ENCODE measurements around the gene MTHFD1. TPM values are rescaled to one million over a fixed set of nuclear protein-coding genes. Genes with fewer than 3 reads are reported as not detected.
A peak's percentile ranks its signal among the peaks of the same experiment; 100 is the strongest.

Gene MTHFD1
- total RNA-seq, 1 experiment from 2014 or later: 153 TPM

GRCh38 chr14:64507376-64508156 is 119.4 kb downstream of the MTHFD1 start:
- Histone ChIP-seq H3K9me3 (ENCODE audit: control insufficient read depth in 1 of 2, insufficient read depth in 1 of 2, low read depth in 1 of 2, low read length in 2 of 2) (no peaks in the 10 kb centered on the region), H3K27me3 (ENCODE audit: insufficient read depth, low read length) (no peaks in the 10 kb centered on the region), H4K20me1 (ENCODE audit: insufficient read depth) (0 out of 2 replicates have a peak, but pooled peaks cover 3% of the 10 kb centered on the region), H2AFZ (ENCODE audit: low read depth, low read length, poor library complexity, severe bottlenecking) (no peak overlapping the region), H3K4me3 (replicated peaks in 1 of 2; ENCODE audit: low read depth in 1 of 2, low read length in 2 of 2) (no peak overlapping the region), H3K36me3 (ENCODE audit: control insufficient read depth in 1 of 2, insufficient read depth in 2 of 2, low read length in 2 of 2) (no peaks in the 10 kb centered on the region), H3K9ac (ENCODE audit: low read length) (no peak overlapping the region), H3K27ac (ENCODE audit: low read depth, low read length) (no peak overlapping the region), H3K9me2 (ENCODE audit: insufficient read depth) (no peaks in the 10 kb centered on the region), H3K4me1 (ENCODE audit: control insufficient read depth in 1 of 2, insufficient read depth in 2 of 2, low read length in 2 of 2) (peaks cover 18 to 51% of the 10 kb centered on the region in 2 experiments; a peak in 3 of 4 replicates), H3K79me2 (ENCODE audit: insufficient read depth, low read length) (peaks cover 79% of the 10 kb centered on the region), H3K4me2 (ENCODE audit: low read length) (peak overlapping the region; percentile 27)
- no peak for ATAC-seq
- intact Hi-C loops (cut with micrococcal nuclease): no loop called here
- TF ChIP-seq SRF (IDR thresholded peaks at IDR 0.05; ENCODE audit: low read depth) (no peak), ZBTB33 (IDR thresholded peaks at IDR 0.05; ENCODE audit: extremely low read depth, insufficient replicate concordance, low read length) (no peak), EGR1 (IDR thresholded peaks at IDR 0.05; ENCODE audit: low read depth) (no peak), ZFX (IDR thresholded peaks at IDR 0.05) (no peak), POLR2AphosphoS5 (IDR thresholded peaks at IDR 0.05; ENCODE audit: low read depth, low read length) (no peak), ZNF274 (IDR thresholded peaks at IDR 0.05; ENCODE audit: low read depth, low read length) (no peak), POLR2A (IDR thresholded peaks at IDR 0.05; ENCODE audit: borderline replicate concordance, extremely low read depth, insufficient read depth, insufficient read length) (no peak), EZH2phosphoT487 (IDR thresholded peaks at IDR 0.05; ENCODE audit: borderline replicate concordance) (no peak)
- TF ChIP-seq, protein P1, sequence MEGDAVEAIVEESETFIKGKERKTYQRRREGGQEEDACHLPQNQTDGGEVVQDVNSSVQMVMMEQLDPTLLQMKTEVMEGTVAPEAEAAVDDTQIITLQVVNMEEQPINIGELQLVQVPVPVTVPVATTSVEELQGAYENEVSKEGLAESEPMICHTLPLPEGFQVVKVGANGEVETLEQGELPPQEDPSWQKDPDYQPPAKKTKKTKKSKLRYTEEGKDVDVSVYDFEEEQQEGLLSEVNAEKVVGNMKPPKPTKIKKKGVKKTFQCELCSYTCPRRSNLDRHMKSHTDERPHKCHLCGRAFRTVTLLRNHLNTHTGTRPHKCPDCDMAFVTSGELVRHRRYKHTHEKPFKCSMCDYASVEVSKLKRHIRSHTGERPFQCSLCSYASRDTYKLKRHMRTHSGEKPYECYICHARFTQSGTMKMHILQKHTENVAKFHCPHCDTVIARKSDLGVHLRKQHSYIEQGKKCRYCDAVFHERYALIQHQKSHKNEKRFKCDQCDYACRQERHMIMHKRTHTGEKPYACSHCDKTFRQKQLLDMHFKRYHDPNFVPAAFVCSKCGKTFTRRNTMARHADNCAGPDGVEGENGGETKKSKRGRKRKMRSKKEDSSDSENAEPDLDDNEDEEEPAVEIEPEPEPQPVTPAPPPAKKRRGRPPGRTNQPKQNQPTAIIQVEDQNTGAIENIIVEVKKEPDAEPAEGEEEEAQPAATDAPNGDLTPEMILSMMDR (IDR thresholded peaks at IDR 0.05 in 2 of 3, conservative IDR thresholded peaks at IDR 0.05 in 1 of 3; ENCODE audit: borderline replicate concordance in 1 of 3, insufficient read depth in 1 of 3, low read depth in 2 of 3, low read length in 2 of 3): no peak
- ChIA-PET RAD21 (ENCODE audit: low non-redundant PET in 1 of 2, low total read pairs in 2 of 2, uncharacterized antibody in 2 of 2, unreplicated experiment in 2 of 2) (no interaction called here), CTCF (no interaction called here), POLR2A (no interaction called here)
- no peak for DNase-seq (ENCODE audit: low read depth, low spot score)
- no TSS peak for BruUV-seq (replicated peaks)
